ENCODE measurements around the gene MAN1A2.

DNA sequence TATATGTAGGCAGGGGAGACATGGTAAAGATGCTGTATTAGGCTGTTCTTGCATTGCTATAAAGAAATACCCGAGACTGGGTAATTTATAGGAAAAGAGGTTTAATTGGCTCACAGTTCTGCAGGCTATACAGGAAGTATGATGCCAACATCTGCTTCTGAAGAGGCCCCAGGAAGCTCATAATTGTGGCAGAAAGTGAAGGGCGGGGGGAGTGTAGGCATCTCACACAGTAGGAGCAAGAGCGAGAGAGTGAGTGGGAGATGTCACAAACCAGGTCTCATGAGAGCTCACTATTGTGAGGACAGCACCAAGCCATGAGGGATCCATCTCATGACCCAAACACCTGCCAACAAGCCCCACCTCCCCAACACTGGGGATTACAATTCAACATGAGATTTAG is 21.1 kb downstream of the MAN1A2 start:
- TF ChIP-seq CTCF (IDR thresholded peaks at IDR 0.05) (no peak), SIN3A (IDR thresholded peaks at IDR 0.05; ENCODE audit: borderline replicate concordance, insufficient read depth, low read depth, low read length) (no peak), REST (IDR thresholded peaks at IDR 0.05; ENCODE audit: insufficient read depth in 1 of 2, low read depth in 2 of 2, low read length in 1 of 2) (no peak), TCF7L2 (IDR thresholded peaks at IDR 0.05; ENCODE audit: low read depth, low read length) (no peak), POLR2AphosphoS5 (IDR thresholded peaks at IDR 0.05; ENCODE audit: low read depth, low read length) (no peak)

Measured in Panc1 (cell line).